GM21723 (cell line): ENCODE measurements around the gene CENPP.
"Not testable (repeated sequence)": the region's sequence is repeated elsewhere in the genome, so short reads cannot be mapped to it uniquely, and the experiment has no call there.

ENCODE experiments used
- ATAC-seq: cut with Tn5 transposase; IDR thresholded peaks from one replicate; pipeline ENCODE4 v1.9.1; 2021; ENCODE audit warnings: mild to moderate bottlenecking, moderate library complexity; ENCODE audit not compliant: unreplicated experiment

Gene CENPP

GRCh38 chr9:92611621-92612285 lies 286.0 kb downstream of the CENPP start:
- no peak for ATAC-seq

- ATAC-seq = no peak
Measured at GRCh38 chr9:92612292-92612691, 286.5 kb downstream of the CENPP start.

- ATAC-seq = no peak
Measured at GRCh38 chr9:92612816-92613215, 287.1 kb downstream of the CENPP start.

- no peak for ATAC-seq
Measured at GRCh38 chr9:92613268-92614122, 287.7 kb downstream of the CENPP start.

GRCh38 chr9:92614123-92614510 lies 288.4 kb downstream of the CENPP start:
- ATAC-seq = no peak

- no peak for ATAC-seq
Measured at GRCh38 chr9:92614763-92615461, 289.2 kb downstream of the CENPP start.

GRCh38 chr9:92615790-92616189 lies 290.0 kb downstream of the CENPP start:
- ATAC-seq = no peak

- ATAC-seq = no peak
Measured at GRCh38 chr9:92616199-92616641, 290.5 kb downstream of the CENPP start.

GRCh38 chr9:92616655-92617111 lies 290.9 kb downstream of the CENPP start:
- ATAC-seq = no peak

- ATAC-seq = no peak
Measured at GRCh38 chr9:92617195-92617813, 291.6 kb downstream of the CENPP start.

GRCh38 chr9:92617951-92618510 lies 292.3 kb downstream of the CENPP start:
- no peak for ATAC-seq

GRCh38 chr9:92618633-92619225 lies 293.0 kb downstream of the CENPP start:
- ATAC-seq = no peak

GRCh38 chr9:92619601-92620300 lies 294.0 kb downstream of the CENPP start:
- no peak for ATAC-seq

GRCh38 chr9:92620845-92621244 lies 295.1 kb downstream of the CENPP start:
- no peak for ATAC-seq

GRCh38 chr9:92623936-92624335 lies 298.2 kb downstream of the CENPP start:
- not testable (repeated sequence) for ATAC-seq

- no peak for ATAC-seq
Measured at GRCh38 chr9:92626484-92626883, 300.7 kb downstream of the CENPP start.

- ATAC-seq = no peak
Measured at GRCh38 chr9:92627651-92628050, 301.9 kb downstream of the CENPP start.

- ATAC-seq = no peak
Measured at GRCh38 chr9:92631452-92632343, 305.9 kb downstream of the CENPP start.

- no peak for ATAC-seq
Measured at GRCh38 chr9:92632641-92633040, 306.9 kb downstream of the CENPP start.
